VCaP (cell line): ENCODE data around the gene TRIM47.

ENCODE experiments used
- H3K27ac ChIP-seq: fragments of 450-650 bp; 2 replicates; pipeline ENCODE4 v1.5.1; 2017
- CTCF ChIP-seq: fragments of 450-650 bp; conservative IDR thresholded peaks from 2 replicates; pipeline ENCODE4 v1.5.1; 2017; ENCODE audit warnings: mild to moderate bottlenecking, moderate library complexity

TRIM47 gene

GRCh38 chr17:75825149-75825552, 53.2 kb downstream of the TRIM47 start:
- TF ChIP-seq CTCF: no peak
- no peak overlapping the region for H3K27ac ChIP-seq

- H3K27ac ChIP-seq: no peak overlapping the region
- TF ChIP-seq CTCF: no peak
Observed at GRCh38 chr17:75824666-75825065, 53.7 kb downstream of the TRIM47 start.
